Left ventricle myocardium superior (tissue), 1 donor: Measurements from ENCODE around the gene TOMM5. TPM values are rescaled to one million over a fixed set of nuclear protein-coding genes. Genes with fewer than 3 reads are reported as not detected.

ENCODE experiments used
- ATAC-seq: fragments of 200-7000 bp; cut with Tn5 transposase; one replicate; pipeline ENCODE4 v1.9.1; 2020; ENCODE audit warnings: mild to moderate bottlenecking, moderate library complexity
- DNase-seq: peaks from one replicate; pipeline ENCODE4 v3.0.0-alpha.2; 2020
- intact Hi-C: fragments of 100-400 bp; cut with micrococcal nuclease; formaldehyde crosslinking; loops from one replicate; pipeline ENCODE4 v1.11.0; 2022
- long read RNA-seq: library from polyadenylated mRNA; unstranded; transcript quantifications from one replicate; pipeline ENCODE4 v2.0.0, GENCODE V29; 2021
- total RNA-seq: library from RNA; stranded (reverse); fragmentation: NEBNext Ultra II Directional; extraction: Animal tissue kit (Norgen Biotek cat#: 25700); gene quantifications from one replicate; pipeline ENCODE4 v1.2.1, GENCODE V29; 2021
- donor health status: DM: no; HTN: yes; CAD: no; lungs with severe emphysema.

Gene TOMM5
- total RNA-seq: 60.7 TPM
- long read RNA-seq, transcript TOMM5-201 (2 exons, 751 nt): major isoform, 45 of 47 reads
- long read RNA-seq, partial matches to known transcripts: 0 of 47 reads
- long read RNA-seq, other reads (novel, unspliced or antisense): 0 of 47 reads

GRCh38 chr9:37592108-37592951, at the start of gene TOMM5:
TOMM5 (minus strand) TSS chr9:37592597; CDS start chr9:37592532, 65 bp downstream.
- DNase-seq: peak; percentile 94
- ATAC-seq: peak; percentile 99
- intact Hi-C loops: no loop called here

- intact Hi-C loops: no loop called here
- DNase-seq (no peak), ATAC-seq (no peak)
Observed at GRCh38 chr9:37641331-37641730, 48.9 kb upstream of the TOMM5 start.

- peak; percentile 21 for ATAC-seq
- intact Hi-C loops: no loop called here
- no peak for DNase-seq
Observed at GRCh38 chr9:37640246-37640645, 47.8 kb upstream of the TOMM5 start.

- no peak for DNase-seq
- intact Hi-C loops: no loop called here
- no peak for ATAC-seq
Observed at GRCh38 chr9:37639841-37640240, 47.4 kb upstream of the TOMM5 start.

- no peak for DNase-seq
- ATAC-seq: no peak
- intact Hi-C loops: no loop called here
Observed at GRCh38 chr9:37639109-37639762, 46.8 kb upstream of the TOMM5 start.

GRCh38 chr9:37636511-37637448, 44.4 kb upstream of the TOMM5 start:
- DNase-seq: no peak
- intact Hi-C loops: no loop called here
- ATAC-seq: no peak

GRCh38 chr9:37635808-37636207, 43.4 kb upstream of the TOMM5 start:
- DNase-seq (no peak), ATAC-seq (no peak)
- intact Hi-C loops: no loop called here

GRCh38 chr9:37632479-37632878, 40.1 kb upstream of the TOMM5 start:
- no peak for DNase-seq
- intact Hi-C loops: no loop called here
- no peak for ATAC-seq

- ATAC-seq (no peak), DNase-seq (no peak)
- intact Hi-C loops: no loop called here
Observed at GRCh38 chr9:37626708-37627292, 34.4 kb upstream of the TOMM5 start.

GRCh38 chr9:37625758-37626147, 33.4 kb upstream of the TOMM5 start:
- DNase-seq (no peak), ATAC-seq (no peak)
- intact Hi-C loops: no loop called here

- DNase-seq (no peak), ATAC-seq (no peak)
- intact Hi-C loops: no loop called here
Observed at GRCh38 chr9:37625036-37625757, 32.8 kb upstream of the TOMM5 start.

- intact Hi-C loops: no loop called here
- ATAC-seq (no peak), DNase-seq (no peak)
Observed at GRCh38 chr9:37624073-37624472, 31.7 kb upstream of the TOMM5 start.

- intact Hi-C loops: no loop called here
- ATAC-seq (no peak), DNase-seq (no peak)
Observed at GRCh38 chr9:37623267-37623666, 30.9 kb upstream of the TOMM5 start.

GRCh38 chr9:37622462-37622861, 30.1 kb upstream of the TOMM5 start:
- DNase-seq (no peak), ATAC-seq (no peak)
- intact Hi-C loops: no loop called here

GRCh38 chr9:37621273-37622121, 29.1 kb upstream of the TOMM5 start:
- ATAC-seq: no peak
- intact Hi-C loops: no loop called here

GRCh38 chr9:37620396-37620795, 28.0 kb upstream of the TOMM5 start:
- ATAC-seq: no peak
- intact Hi-C loops: no loop called here
- DNase-seq: no peak

More at GRCh38 chr9:37621273-37622121, 29.1 kb upstream of the TOMM5 start:
- no peak for DNase-seq

- no peak for ATAC-seq
- intact Hi-C loops: no loop called here
Observed at GRCh38 chr9:37619806-37620205, 27.4 kb upstream of the TOMM5 start.

GRCh38 chr9:37618817-37619216, 26.4 kb upstream of the TOMM5 start:
- DNase-seq: no peak
- intact Hi-C loops: no loop called here
- ATAC-seq: no peak

More at GRCh38 chr9:37619806-37620205, 27.4 kb upstream of the TOMM5 start:
- no peak for DNase-seq
